Retina (tissue), 1 donor: ENCODE results near the gene CEP295NL.
"Not testable (repeated sequence)": the region's sequence is repeated elsewhere in the genome, so short reads cannot be mapped to it uniquely, and the experiment has no call there.

Source experiments
- DNase-seq: peaks from one replicate; pipeline ENCODE4 v3.0.0-alpha.2; 2016

The CEP295NL gene

GRCh38 chr17:78902231-78902630 lies 770 bp downstream of the CEP295NL start:
- DNase-seq = not testable (repeated sequence)

DNA sequence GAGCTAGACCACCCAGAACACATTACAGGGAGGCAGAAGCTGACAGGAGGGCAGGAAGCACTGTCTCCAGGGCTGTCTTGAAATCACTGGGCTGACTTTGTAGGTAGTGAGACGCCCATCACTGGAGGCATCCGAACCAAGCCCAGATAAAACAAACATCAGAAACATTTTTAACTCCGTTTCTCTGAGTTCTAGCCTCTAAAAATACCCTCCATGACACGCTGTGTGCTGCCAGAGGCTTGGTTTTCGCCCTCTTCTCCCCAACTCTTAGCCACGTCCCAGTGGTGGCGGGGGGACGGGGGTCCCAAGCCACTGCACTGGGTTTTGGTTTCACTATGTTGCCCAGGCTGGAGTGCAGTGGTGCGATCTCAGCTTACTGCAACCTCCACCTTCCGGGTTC lies 1.2 kb downstream of the CEP295NL start:
- DNase-seq = no peak

DNA sequence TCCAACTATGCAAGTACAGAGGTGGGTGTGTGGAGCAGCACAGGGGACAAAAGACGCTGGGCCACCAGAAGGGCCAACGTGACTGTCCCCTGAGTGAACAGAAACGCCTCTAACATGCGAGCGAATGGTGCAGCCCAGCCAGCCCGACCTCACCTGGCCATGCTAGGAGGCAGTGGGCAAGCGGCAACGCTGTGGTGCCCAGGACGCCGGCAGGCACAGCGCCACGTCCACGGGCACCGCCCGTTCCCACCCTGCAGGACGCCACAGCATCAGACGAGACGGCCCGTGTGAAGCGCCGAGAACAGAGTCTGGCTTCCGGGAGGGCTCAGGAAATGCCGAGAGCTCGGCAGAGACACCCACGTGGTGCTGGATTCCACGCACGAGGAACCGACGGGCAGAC lies 2.2 kb downstream of the CEP295NL start:
- no peak for DNase-seq

- DNase-seq = no peak
Observed at GRCh38 chr17:78899361-78900260, 3.4 kb downstream of the CEP295NL start.

DNA sequence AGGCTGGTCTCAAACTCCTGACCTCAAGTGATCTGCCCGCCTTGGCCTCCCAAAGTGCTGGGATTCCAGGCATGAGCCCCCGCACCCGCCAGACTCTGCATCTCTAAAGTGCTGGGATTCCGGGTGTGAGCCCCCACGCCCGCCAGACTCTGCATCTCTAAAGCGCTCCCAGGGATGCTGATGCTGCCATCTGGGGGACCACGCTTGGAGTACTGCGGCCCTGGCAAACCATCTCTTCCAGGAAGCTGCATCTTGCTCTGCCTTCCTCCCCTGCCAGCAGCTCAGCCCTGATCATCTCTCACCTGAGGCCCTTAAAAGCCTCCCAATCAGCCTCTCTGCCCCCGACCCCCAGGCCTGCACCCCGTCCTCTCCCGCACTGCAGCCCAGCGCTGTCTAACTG lies 4.1 kb downstream of the CEP295NL start:
- DNase-seq = no peak

- no peak for DNase-seq
Observed at GRCh38 chr17:78898075-78898836, 4.7 kb downstream of the CEP295NL start.

DNA sequence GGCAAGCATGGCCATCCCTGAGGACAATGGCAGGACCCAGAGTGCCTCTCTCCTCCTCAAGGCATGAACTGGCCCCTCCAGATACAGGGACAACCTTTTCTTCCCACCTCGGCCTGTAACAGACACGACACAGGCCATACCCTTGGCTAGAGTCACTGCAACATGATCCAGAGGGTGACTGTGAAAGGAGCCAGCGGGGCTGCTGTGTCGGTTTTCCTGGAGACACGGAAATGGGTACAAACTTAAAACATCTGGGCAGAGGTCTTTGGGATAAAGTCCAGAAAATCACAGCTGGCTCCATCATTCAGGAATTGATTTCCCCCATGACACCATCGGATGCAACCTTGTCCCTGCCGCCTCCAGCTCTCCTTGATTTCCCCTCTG lies 5.3 kb downstream of the CEP295NL start:
- no peak for DNase-seq

DNA sequence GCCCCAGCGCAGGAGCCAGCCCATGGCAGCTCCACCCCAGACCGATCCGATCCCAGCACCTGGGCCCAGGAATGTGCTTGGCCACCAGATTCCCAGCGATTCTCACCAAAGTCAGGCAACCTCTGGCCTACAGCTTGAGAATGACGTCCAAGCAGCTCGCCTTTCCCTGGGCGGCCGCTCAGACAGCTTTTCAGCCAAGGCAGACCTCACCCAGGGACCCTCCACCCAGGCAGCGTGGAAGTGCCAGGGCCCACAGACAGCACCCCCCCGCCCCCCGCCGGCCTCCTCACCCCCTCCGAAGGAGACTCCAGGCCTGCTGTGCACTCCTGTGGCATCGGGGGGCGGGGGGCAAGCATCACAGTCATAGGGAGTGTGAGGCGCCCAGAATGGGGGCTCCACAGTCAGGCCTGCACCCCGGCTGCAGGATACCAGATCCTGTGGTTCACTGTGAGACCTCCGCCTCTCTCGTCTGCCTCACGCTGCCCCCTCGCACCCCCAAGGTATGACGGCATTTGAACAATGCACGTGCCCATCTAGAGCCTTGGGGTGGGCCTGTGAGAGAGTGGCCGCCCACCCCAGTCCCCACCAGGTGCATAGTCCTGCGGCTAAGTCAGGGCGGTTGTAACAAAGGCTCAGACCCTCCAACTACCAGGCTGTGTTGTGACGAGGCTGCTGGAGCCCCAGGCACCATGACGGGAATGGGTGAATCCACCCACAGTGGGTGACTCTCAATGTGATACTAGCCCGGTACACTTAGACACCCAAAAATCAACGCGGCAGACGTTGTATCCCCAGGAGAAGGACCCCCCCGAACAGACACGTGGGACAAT lies 6.0 kb downstream of the CEP295NL start:
- no peak for DNase-seq

DNA sequence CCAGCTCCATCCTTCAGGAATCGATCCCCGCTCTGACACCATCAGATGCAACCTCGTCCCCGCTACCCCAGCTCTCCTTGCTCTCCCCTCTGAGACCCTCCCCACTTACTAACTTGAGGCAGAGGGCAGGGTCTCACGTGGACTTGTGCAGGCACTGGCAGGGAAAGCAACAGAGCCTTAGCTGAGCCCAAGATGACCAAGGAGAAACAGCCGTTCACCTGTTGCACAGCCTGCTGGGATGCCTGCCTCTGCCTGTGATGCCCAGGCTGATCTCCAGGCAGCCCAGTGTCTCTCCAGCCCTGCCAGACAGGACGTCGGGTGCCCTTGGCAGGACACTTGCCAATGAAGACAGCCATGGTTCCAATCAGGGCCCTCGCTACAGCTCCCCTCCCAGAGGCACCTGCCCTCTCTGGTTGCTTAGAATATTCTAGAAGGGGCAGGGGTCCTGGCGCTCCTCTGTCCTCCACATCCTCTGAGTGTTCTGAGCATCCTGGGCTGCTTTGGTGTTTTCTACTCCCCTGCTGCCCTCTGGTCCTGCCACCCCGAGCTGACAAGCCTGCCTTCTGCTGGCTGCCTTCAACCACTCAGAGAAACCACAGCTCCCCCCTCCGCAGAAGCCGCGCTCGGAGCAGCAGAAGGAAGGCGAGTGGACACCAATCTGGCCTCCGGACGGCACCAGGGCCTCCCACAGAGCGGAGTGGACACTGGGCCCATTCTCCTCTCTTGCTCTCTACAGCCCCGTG lies 6.7 kb downstream of the CEP295NL start:
- DNase-seq = no peak

DNA sequence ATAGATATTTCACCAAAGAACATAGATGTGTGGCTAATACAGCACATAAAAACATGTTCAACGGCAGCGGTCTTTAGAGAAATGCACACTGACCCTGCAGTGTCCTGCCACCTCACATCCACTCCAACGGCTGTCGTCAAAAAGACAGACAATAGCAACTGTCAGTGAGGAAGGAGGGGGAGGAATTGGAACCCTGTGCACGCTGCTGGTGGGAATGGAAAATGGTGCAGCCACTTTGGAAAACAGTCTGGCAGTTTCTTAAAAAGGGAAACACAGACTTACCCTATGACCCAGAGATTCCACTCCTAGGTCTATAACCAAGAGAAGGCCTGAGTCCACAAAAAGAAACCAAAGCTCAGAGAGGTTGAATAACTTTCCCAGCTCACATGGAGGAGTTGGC lies 7.7 kb downstream of the CEP295NL start:
- DNase-seq = no peak

DNA sequence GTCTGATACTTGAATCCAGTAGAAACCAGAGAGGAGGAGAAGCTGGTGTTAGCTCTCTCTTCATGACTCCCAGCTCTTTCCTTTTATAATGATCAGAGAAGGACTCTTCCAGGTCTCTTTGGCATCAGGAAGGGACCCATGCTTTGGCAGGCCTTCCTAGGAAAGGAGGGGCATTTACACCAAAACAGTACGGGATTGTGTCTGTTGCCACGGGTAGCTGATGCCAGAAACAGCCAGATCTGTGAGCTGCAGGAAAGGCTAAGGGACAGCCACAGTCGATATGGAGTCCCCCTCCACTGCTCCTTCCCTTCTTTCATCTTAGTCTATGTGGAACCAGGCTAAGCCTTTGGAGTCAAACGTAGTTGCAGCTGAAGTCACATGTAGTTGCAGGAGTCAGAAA lies 9.3 kb downstream of the CEP295NL start:
- no peak for DNase-seq

DNA sequence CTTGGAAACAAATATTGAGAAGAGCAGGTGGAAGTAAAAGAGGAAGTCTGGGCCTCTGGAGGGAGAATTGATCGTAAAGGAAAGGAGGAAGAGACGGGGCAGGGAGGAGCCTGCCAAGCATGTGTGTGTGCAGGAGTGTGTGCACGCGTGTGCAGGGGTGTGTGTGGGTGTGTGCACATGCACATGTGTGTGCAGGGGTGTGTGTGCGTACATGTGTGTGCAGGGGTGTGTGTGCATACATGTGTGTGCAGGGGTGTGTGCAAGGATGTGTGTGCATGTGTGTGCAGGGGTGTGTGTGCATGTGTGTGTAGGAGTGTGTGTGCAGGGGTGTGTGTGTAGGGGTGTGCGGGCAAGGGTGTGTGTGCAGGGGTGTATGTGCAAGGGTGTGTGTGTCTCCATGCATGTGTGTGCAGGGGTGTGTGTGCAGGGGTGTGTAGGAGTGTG lies 10.0 kb downstream of the CEP295NL start:
- DNase-seq = no peak

DNA sequence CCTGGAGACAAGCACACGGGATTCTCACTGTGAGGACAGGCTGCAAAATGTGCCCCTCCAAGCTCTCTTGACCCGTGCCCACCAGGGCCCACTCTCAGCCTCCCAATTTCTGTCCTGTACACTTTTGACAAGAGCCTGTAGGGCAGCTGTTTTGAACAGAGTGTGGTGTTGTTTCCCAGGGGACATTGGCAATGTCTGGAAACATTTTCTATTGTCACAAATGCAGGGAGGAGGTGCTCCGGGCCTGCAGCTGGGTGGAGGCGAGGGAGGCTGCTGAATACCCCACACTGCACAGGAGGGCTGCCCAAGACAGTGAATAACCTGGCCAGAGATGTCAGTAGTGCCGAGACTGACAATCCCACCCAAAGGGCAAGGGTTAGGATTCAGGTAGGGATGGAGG lies 10.5 kb downstream of the CEP295NL start:
- DNase-seq = no peak

DNA sequence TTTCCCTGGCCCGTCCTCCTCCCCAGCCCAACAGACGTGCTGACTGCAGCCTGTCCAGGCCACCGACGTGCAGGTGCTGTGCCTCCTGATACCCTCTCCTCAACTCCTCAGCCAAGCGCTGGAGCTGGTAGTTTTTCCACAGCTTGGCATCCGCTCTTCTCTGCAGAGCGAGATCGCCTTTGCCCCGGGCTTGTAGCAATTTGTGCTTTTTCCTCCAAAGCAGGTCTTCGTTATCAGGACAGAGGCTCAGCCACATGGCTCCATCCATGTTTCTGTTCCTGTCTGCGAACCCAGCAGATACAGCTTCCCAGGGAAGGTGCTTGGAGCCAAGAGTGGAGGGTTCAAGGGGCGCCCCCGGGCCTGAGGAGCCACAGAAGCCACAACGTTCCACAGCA lies 10.9 kb downstream of the CEP295NL start:
- no peak for DNase-seq

GRCh38 chr17:78891406-78892061 lies 11.5 kb downstream of the CEP295NL start:
- DNase-seq = no peak

DNA sequence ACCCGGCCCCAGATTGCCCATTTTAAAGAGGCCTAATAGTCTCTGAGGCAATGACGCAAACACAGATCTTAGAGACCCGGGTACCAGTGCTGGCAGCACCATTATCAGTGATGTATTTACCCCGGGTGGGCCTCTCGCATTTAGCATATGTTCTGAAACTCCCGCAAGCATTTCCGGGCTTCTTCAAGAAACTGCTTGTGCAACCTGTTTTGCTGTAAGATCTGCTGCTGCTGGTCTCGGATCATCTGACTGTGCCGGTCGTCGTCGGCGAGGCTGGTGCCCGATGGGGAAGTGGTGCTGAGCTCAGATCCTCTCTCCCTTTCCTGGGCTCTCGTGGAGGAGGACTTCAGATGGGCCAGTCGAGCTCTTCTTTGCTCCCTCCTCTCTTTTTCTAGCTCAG lies 12.5 kb downstream of the CEP295NL start:
- DNase-seq = no peak

GRCh38 chr17:78890096-78890495 lies 12.9 kb downstream of the CEP295NL start:
- not testable (repeated sequence) for DNase-seq

GRCh38 chr17:78889531-78889930 lies 13.5 kb downstream of the CEP295NL start:
- no peak for DNase-seq

DNA sequence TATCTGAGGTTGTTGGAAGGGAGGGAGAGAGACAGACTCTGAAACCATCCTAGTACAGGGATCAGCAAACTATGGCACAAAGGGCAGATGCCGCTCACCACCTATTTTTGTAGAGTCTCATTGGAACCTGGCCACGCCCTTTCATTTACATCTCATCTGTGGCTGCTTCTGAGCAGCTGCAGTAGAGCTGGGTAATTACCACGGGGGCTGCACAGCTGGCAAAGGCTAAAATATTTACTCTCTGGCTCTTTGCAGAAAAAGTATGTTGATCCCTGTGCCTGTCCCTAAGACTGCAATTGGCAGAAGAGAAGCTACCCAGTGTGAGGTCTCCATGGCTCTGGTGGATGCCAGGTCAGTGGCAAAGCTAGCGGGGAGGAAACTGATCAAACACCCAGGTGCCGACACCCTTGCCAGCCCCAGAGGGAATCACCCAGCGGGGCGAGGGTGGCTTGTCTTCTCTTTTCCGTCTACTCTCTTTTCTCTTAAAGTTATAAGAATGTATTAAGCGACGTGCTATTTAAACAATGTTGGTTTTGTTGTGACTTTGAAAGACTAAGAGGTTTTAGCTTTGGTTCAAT lies 14.0 kb downstream of the CEP295NL start:
- no peak for DNase-seq

GRCh38 chr17:78886954-78887353 lies 16.0 kb downstream of the CEP295NL start:
- DNase-seq = no peak

- DNase-seq = no peak
Observed at GRCh38 chr17:78885956-78886355, 17.0 kb downstream of the CEP295NL start.
